Psoas muscle (tissue), 8 donors: ENCODE results near the gene ABCA7. TPM values are rescaled to one million over a fixed set of nuclear protein-coding genes. Genes with fewer than 3 reads are reported as not detected.

ENCODE experiments used
- ATAC-seq, 4 donors: fragments of 200-7000 bp; cut with Tn5 transposase; one replicate each; pipeline ENCODE4 v1.9.1; 2020; ENCODE audit warnings: moderate library complexity in 3 of 4, mild to moderate bottlenecking in 2 of 4
- DNase-seq, 2 donors: peaks; one replicate each; pipeline ENCODE4 v3.0.0-alpha.2; 2020
- H3K27ac ChIP-seq: fragments of 200-600 bp; one replicate; pipeline ENCODE4 v1.8.0; 2022
- H3K27me3 ChIP-seq, 3 donors: fragments of 200-600 bp in 1 of 3; one replicate each; pipeline versions ENCODE4 v1.6.1 to v1.8.0; 2013 to 2022; ENCODE audit warnings: low read length in 2 of 3, mild to moderate bottlenecking in 2 of 3, moderate library complexity in 1 of 3; ENCODE audit not compliant: insufficient read depth in 3 of 3
- H3K36me3 ChIP-seq, 2 donors: fragments of 200-600 bp in 1 of 2; one replicate each; pipeline versions ENCODE4 v1.6.1 to v1.8.0; 2013 to 2022; ENCODE audit warnings: low read depth in 1 of 2, mild to moderate bottlenecking in 1 of 2, moderate library complexity in 1 of 2; ENCODE audit not compliant: insufficient read depth in 1 of 2
- H3K4me1 ChIP-seq: fragments of 200-600 bp; one replicate; pipeline ENCODE4 v1.8.0; 2022
- H3K4me3 ChIP-seq: fragments of 200-600 bp; one replicate; pipeline ENCODE4 v1.8.0; 2022; ENCODE audit warnings: mild to moderate bottlenecking
- H3K9me3 ChIP-seq: fragments of 200-600 bp; one replicate; pipeline ENCODE4 v1.8.0; 2022
- WGBS, 3 donors: extraction: QIAGEN DNeasy Blood & Tissue Kit; methylation state at CpG; one replicate each; pipeline versions ENCODE4 v1.1.6 to v1.1.7; 2013; 5-methylcytosine and 5-hydroxymethylcytosine counted together
- intact Hi-C, 2 donors: fragments of 100-400 bp; cut with DNase I; formaldehyde crosslinking; loops; one replicate each; pipeline versions ENCODE4 v1.11.0 to v1.14.2; 2022
- polyA plus RNA-seq, 3 donors: library from polyadenylated mRNA; stranded (reverse); fragments of 200-250 nt; gene quantifications; one replicate each; pipeline ENCODE4 v1.2.3, GENCODE V29; 2013
- total RNA-seq, 4 donors: library from RNA; stranded (reverse); fragmentation: NEBNext Ultra II Directional in 2 of 4; extraction: Animal tissue kit (Norgen Biotek cat#: 25700) in 2 of 4; gene quantifications; one replicate each; pipeline versions ENCODE4 v1.2.1 to v1.2.4, GENCODE V29; 2021 to 2023
- TF ChIP-seq, protein P1 (sequence below): fragments of 200-600 bp; IDR thresholded peaks from one replicate; pipeline ENCODE4 v1.8.0; 2022; ENCODE audit warnings: antibody characterized with exemption
- donor health status: healthy with polysubstance abuse.
- donor health status: DM: no; HTN: no; CAD: no; lungs with moderate emphysema.
- donor health status: Bipolar disorder and iron deficiency.
- donor health status: healthy.
- donor health status: DM: yes; HTN: yes; CAD: no.
- donor health status: DM: no; HTN: no; CAD: no.
- donor health status: DM: no; HTN: no; CAD: no.
- donor health status: DM: yes; HTN: yes; CAD: no.

Gene ABCA7
- total and polyA plus RNA-seq, 7 donors: 2.6 to 19.5 (median 10.1) TPM

DNA sequence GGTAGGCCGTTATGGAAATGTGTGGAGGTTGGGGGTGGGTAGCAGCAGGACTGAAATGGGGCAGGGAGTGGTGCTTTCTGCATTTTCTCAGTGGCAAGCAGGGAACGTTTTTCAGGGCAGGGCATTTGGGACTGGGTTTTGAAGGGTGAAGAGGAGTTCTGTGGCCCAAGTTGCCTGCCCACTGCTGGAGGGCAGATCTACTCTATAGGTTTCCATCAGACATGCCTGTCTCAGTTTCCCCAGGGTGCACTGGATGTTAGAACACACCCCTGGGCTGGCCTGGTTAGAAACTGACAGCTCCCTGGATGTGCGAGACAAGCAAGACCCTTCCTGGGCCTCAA is 40.6 kb upstream of the ABCA7 start:
- ATAC-seq (no peak), DNase-seq (no peak)
- Histone ChIP-seq H3K27ac (no peak overlapping the region), H3K4me1 (no peaks in the 10 kb centered on the region), H3K9me3 (no peaks in the 10 kb centered on the region), H3K4me3 (no peak overlapping the region), H3K36me3 (peaks cover 3 to 4% of the 10 kb centered on the region in 2 donors), H3K27me3 (peaks cover 0 to 76% (median 31%) of the 10 kb centered on the region in 3 donors)
- intact Hi-C loops: no loop called here
- TF ChIP-seq, protein P1, sequence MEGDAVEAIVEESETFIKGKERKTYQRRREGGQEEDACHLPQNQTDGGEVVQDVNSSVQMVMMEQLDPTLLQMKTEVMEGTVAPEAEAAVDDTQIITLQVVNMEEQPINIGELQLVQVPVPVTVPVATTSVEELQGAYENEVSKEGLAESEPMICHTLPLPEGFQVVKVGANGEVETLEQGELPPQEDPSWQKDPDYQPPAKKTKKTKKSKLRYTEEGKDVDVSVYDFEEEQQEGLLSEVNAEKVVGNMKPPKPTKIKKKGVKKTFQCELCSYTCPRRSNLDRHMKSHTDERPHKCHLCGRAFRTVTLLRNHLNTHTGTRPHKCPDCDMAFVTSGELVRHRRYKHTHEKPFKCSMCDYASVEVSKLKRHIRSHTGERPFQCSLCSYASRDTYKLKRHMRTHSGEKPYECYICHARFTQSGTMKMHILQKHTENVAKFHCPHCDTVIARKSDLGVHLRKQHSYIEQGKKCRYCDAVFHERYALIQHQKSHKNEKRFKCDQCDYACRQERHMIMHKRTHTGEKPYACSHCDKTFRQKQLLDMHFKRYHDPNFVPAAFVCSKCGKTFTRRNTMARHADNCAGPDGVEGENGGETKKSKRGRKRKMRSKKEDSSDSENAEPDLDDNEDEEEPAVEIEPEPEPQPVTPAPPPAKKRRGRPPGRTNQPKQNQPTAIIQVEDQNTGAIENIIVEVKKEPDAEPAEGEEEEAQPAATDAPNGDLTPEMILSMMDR: no peak
- 54 to 59% (median 57%) methylated on average over 3 of the region's 3 CpGs for WGBS, 3 donors

DNA sequence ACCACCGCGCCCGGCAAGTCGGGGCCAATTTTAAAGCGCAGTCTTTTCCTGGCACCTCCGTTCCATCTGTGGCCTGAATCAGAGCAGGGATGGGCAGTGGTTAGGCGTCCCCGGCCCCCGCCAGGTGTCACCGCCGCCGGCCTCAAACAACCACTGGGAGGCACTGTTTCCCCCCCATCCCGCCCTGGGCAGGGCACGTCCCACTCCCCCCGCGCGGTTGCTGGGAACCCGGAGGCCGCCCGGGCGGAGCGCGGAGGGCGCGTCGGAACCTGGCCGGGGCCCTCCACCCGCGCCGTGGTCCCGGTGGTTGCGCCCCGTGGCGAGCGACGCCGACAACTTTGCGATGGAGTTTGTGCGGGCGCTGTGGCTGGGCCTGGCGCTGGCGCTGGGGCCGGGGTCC is 39.8 kb upstream of the ABCA7 start, which contains the start of gene GRIN3B:
TSS of gene GRIN3B (plus strand) at position 325 of the 400 bp plus-strand sequence. CDS start at position 344, 19 bp downstream.
- DNase-seq (peak; percentile 66 to 76), ATAC-seq (peak; percentile 19 to 46 (median 40))
- H3K36me3 ChIP-seq: no peaks in the 10 kb centered on the region
- 1 to 2% (median 1%) methylated on average over 31 to 43 of the region's 43 CpGs for WGBS, 3 donors
- no peaks in the 10 kb centered on the region for H3K9me3 ChIP-seq
- H3K4me1 ChIP-seq: no peaks in the 10 kb centered on the region
- intact Hi-C loops: no loop called here
- H3K4me3 ChIP-seq: no peak within 1 kb of the TSS
- TF ChIP-seq, protein P1: peak; percentile 31
- no peak within 1 kb of the TSS for H3K27ac ChIP-seq
- H3K27me3 ChIP-seq: peaks cover 0 to 76% (median 31%) of the 10 kb centered on the region in 3 donors

DNA sequence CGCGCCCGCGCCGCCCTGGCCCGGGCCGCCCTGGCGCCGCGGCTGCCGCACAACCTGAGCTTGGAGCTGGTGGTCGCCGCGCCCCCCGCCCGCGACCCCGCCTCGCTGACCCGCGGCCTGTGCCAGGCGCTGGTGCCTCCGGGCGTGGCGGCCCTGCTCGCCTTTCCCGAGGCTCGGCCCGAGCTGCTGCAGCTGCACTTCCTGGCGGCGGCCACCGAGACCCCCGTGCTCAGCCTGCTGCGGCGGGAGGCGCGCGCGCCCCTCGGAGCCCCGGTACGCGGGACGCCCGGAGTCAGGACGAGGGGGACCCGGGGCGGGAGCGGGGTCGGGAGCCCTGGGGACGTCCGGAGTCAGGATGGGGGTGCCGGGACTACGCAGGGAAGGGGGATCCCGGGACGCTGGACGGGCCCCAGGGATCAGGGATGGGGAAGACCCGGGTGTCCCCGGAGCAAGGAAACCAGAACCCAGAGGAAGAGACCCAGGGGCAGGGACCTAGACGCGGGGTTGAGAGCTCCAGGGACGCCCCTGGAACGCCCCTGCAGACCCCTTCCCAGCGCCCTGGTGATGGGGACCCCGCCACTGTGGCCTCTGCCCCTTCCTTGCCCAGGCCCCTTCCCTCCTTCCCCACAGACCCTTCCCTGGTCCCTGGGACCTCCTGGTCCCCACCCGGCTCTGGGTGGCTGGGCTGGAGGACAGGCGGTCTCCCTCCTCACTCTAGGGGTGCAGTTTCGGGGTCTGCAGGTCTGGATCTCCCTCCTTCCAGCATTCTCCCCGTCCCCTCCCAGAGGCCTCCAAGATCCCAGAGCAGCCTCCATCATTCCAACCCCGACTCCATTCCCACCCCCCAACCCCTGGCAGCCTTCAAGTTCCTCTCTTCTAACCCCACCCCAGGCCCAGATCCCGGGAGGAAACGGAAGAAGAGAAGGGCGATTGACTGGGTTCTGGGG is 39.0 kb upstream of the ABCA7 start:
- peaks cover 0 to 70% (median 31%) of the 10 kb centered on the region in 3 donors for H3K27me3 ChIP-seq
- TF ChIP-seq, protein P1: no peak
- no peak overlapping the region for H3K4me3 ChIP-seq
- H3K4me1 ChIP-seq: no peaks in the 10 kb centered on the region
- no peak overlapping the region for H3K27ac ChIP-seq
- no peaks in the 10 kb centered on the region for H3K9me3 ChIP-seq
- no peak for ATAC-seq
- whole genome bisulfite sequencing, 3 donors: 3 to 5% (median 4%) methylated on average over 51 to 73 of the region's 73 CpGs
- no peaks in the 10 kb centered on the region for H3K36me3 ChIP-seq
- intact Hi-C loops: loop anchor here in 1 of 2 donors (1.0 kb wide), 1 partner anchor 144 kb away; no protein-coding TSS in a partner anchor
- no peak for DNase-seq

DNA sequence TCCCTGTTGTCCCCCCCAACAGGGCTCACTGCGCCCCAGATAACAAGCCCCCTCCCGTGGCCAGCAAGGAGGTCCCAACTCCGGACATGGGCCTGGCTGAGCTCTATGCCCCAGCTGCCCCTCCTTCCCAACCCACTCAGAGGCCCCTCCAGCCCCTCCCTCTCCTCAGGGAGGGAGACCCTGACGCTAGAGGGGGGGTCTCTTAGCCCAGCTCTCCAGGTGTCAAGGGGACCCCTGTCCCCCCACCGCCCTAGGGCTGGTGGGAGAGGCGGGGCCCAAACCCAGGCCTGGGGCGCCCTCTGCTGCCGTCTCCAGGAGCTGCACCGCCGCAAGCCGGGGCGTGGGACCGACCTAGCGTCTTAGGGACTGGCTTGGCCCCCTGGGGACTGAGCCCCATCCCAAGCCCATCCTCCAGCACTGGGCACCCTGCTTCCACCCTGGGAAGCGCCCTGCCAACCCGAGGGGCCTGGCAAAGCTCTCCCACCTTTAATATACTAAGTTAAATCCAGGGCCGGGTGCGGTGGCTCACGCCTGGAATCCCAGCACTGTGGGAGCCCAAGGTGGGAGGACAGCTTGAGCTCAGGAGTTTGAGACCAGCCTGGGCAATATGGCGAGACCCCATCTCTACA is 38.3 kb upstream of the ABCA7 start:
- Histone ChIP-seq H3K27me3 (peaks cover 0 to 63% (median 31%) of the 10 kb centered on the region in 3 donors), H3K27ac (no peak overlapping the region)
- peak in 1 of 2 donors; percentile 80 for DNase-seq

More for the DNA sequence above, 38.3 kb upstream of the ABCA7 start:
- Histone ChIP-seq H3K9me3 (no peaks in the 10 kb centered on the region), H3K36me3 (no peaks in the 10 kb centered on the region), H3K4me3 (no peak overlapping the region), H3K4me1 (no peaks in the 10 kb centered on the region)
- ATAC-seq: peak; percentile 54 to 84 (median 70)
- intact Hi-C loops: loop anchor here in 1 of 2 donors (1.0 kb wide), 1 partner anchor 144 kb away; no protein-coding TSS in a partner anchor
- 7 to 12% (median 8%) methylated on average over 18 to 20 of the region's 20 CpGs for WGBS, 3 donors
- TF ChIP-seq, protein P1: peak; percentile 87
